Measurements from ENCODE around the gene TMEFF2.

- TF ChIP-seq CTCF (IDR thresholded peaks at IDR 0.05) (no peak), EZH2 (IDR thresholded peaks at IDR 0.05; ENCODE audit: borderline replicate concordance, insufficient read depth, low read depth, low read length, poor library complexity, severe bottlenecking) (no peak)
These were observed 184.7 kb downstream of the TMEFF2 start for GRCh38 chr2:192010073-192010472.

Data from B cell (primary cell).